Breast epithelium (tissue), 4 donors: ENCODE data around the gene GCN1. TPM values are rescaled to one million over a fixed set of nuclear protein-coding genes. Genes with fewer than 3 reads are reported as not detected.

Source experiments
- DNase-seq, 2 donors: peaks; one replicate each; pipeline ENCODE4 v3.0.0-alpha.2; 2019; ENCODE audit warnings: low spot score in 2 of 2
- H3K27ac ChIP-seq, 2 donors: fragments of 200-600 bp; sonication (generic) in 1 of 2; one replicate each; pipeline ENCODE4 v1.5.1; 2016 to 2019; ENCODE audit warnings: mild to moderate bottlenecking in 1 of 2
- H3K27me3 ChIP-seq, 2 donors: fragments of 200-600 bp; sonication (generic) in 1 of 2; one replicate each; pipeline versions ENCODE4 v1.5.1 to v1.6.0; 2017 to 2019; ENCODE audit warnings: control low read depth in 1 of 2, mild to moderate bottlenecking in 1 of 2
- H3K36me3 ChIP-seq: fragments of 200-600 bp; one replicate; pipeline ENCODE4 v1.5.1; 2019
- H3K4me1 ChIP-seq, 2 donors: fragments of 200-600 bp; sonication (generic); one replicate each; pipeline ENCODE4 v1.5.1; 2016 to 2019; ENCODE audit warnings: control low read depth in 1 of 2
- H3K4me3 ChIP-seq, 3 donors: fragments of 200-600 bp; sonication (generic); 1 replicate in 2 of 3; 2 replicates in 1 of 3; pipeline ENCODE4 v1.5.1; 2016 to 2019; ENCODE audit warnings: mild to moderate bottlenecking in 3 of 3, moderate library complexity in 2 of 3
- H3K9me3 ChIP-seq, 2 donors: fragments of 200-600 bp; sonication (generic) in 1 of 2; one replicate each; pipeline ENCODE4 v1.5.1; 2016 to 2019; ENCODE audit warnings: control low read depth in 1 of 2
- CTCF ChIP-seq, 3 donors: fragments of 450-650 bp; IDR thresholded peaks; one replicate each; pipeline ENCODE4 v1.5.1; 2016 to 2017; ENCODE audit warnings: antibody characterized with exemption in 3 of 3, mild to moderate bottlenecking in 3 of 3, moderate library complexity in 3 of 3
- POLR2A ChIP-seq: fragments of 450-650 bp; IDR thresholded peaks from one replicate; pipeline ENCODE4 v1.6.1; 2016; ENCODE audit warnings: antibody characterized with exemption, mild to moderate bottlenecking, moderate library complexity
- POLR2AphosphoS5 ChIP-seq, 3 donors: sonication (generic); formaldehyde crosslinking; IDR thresholded peaks; one replicate each; pipeline ENCODE4 v1.6.1; 2017; ENCODE audit warnings: antibody characterized with exemption in 3 of 3
- intact Hi-C: fragments of 100-400 bp; cut with DNase I; formaldehyde crosslinking; loops from one replicate; pipeline ENCODE4 v1.15.1; 2023; ENCODE audit warnings: low total_unique reads
- total RNA-seq, 3 donors: library from RNA; depleted of rRNA; stranded (reverse); fragments of >200 nt; gene quantifications; one replicate each; pipeline ENCODE4 v1.1.0, GENCODE V29; 2016

Gene GCN1
- total RNA-seq, 3 donors from 2014 or later = 50.1 to 79.6 (median 73.4) TPM

- no peaks in the 10 kb centered on the region for H3K4me1 ChIP-seq
- no peak overlapping the region for H3K27ac ChIP-seq
- H3K4me3 ChIP-seq = no peak overlapping the region
- no peaks in the 10 kb centered on the region for H3K36me3 ChIP-seq
- intact Hi-C loops = no loop called here
- H3K9me3 ChIP-seq = no peaks in the 10 kb centered on the region
- no peaks in the 10 kb centered on the region for H3K27me3 ChIP-seq
- DNase-seq = no peak
- no peak for TF ChIP-seq POLR2AphosphoS5 (IDR thresholded peaks at IDR 0.05)
- TF ChIP-seq POLR2A = no peak
- TF ChIP-seq CTCF (IDR thresholded peaks at IDR 0.05) = no peak
Observed at GRCh38 chr12:120125029-120125428, 69.5 kb downstream of the GCN1 start.

GRCh38 chr12:120121766-120122293 is 72.7 kb downstream of the GCN1 start:
- Histone ChIP-seq H3K36me3 (no peaks in the 10 kb centered on the region), H3K27ac (no peak overlapping the region), H3K9me3 (no peaks in the 10 kb centered on the region), H3K4me1 (peaks cover 0 to 7% of the 10 kb centered on the region in 2 donors), H3K4me3 (no peak overlapping the region), H3K27me3 (no peaks in the 10 kb centered on the region)
- no peak for DNase-seq
- TF ChIP-seq CTCF (IDR thresholded peaks at IDR 0.05) (no peak), POLR2A (no peak), POLR2AphosphoS5 (IDR thresholded peaks at IDR 0.05) (no peak)
- intact Hi-C loops = no loop called here

GRCh38 chr12:120121343-120121742 is 73.2 kb downstream of the GCN1 start:
- no peaks in the 10 kb centered on the region for H3K9me3 ChIP-seq
- no peaks in the 10 kb centered on the region for H3K27me3 ChIP-seq
- peaks cover 0 to 7% of the 10 kb centered on the region in 2 donors for H3K4me1 ChIP-seq
- intact Hi-C loops = no loop called here
- DNase-seq = no peak
- TF ChIP-seq CTCF (IDR thresholded peaks at IDR 0.05) = no peak
- H3K4me3 ChIP-seq = no peak overlapping the region
- H3K36me3 ChIP-seq = no peaks in the 10 kb centered on the region
- no peak overlapping the region for H3K27ac ChIP-seq

- no peak overlapping the region for H3K4me3 ChIP-seq
- no peak overlapping the region for H3K27ac ChIP-seq
- no peaks in the 10 kb centered on the region for H3K36me3 ChIP-seq
- no peak for DNase-seq
- no peak for TF ChIP-seq POLR2A
- TF ChIP-seq CTCF (IDR thresholded peaks at IDR 0.05) = no peak
- no peak for TF ChIP-seq POLR2AphosphoS5 (IDR thresholded peaks at IDR 0.05)
- intact Hi-C loops = no loop called here
- no peaks in the 10 kb centered on the region for H3K9me3 ChIP-seq
- H3K4me1 ChIP-seq = peaks cover 10 to 19% of the 10 kb centered on the region in 2 donors
- H3K27me3 ChIP-seq = no peaks in the 10 kb centered on the region
Observed at GRCh38 chr12:120119271-120119973, 75.1 kb downstream of the GCN1 start.

- no peaks in the 10 kb centered on the region for H3K36me3 ChIP-seq
- peak overlapping the region in 1 of 2 donors; percentile 45 for H3K27ac ChIP-seq
- peak overlapping the region; percentile 82 to 90 (median 83) for H3K4me3 ChIP-seq
- intact Hi-C loops = no loop called here
- TF ChIP-seq POLR2AphosphoS5 (IDR thresholded peaks at IDR 0.05) = no peak
- TF ChIP-seq CTCF (IDR thresholded peaks at IDR 0.05) = no peak
- no peak for TF ChIP-seq POLR2A
- DNase-seq = no peak
- peaks cover 10 to 19% of the 10 kb centered on the region in 2 donors for H3K4me1 ChIP-seq
- no peaks in the 10 kb centered on the region for H3K27me3 ChIP-seq
- H3K9me3 ChIP-seq = no peaks in the 10 kb centered on the region
Observed at GRCh38 chr12:120118321-120119061, 76.0 kb downstream of the GCN1 start.
